HepG2 (cell line): ENCODE data around the gene DRD1. TPM values are rescaled to one million over a fixed set of nuclear protein-coding genes. Genes with fewer than 3 reads are reported as not detected.
"Not testable (repeated sequence)": the region's sequence is repeated elsewhere in the genome, so short reads cannot be mapped to it uniquely, and the experiment has no call there.

Experiments used
- ATAC-seq: fragments of 200-7000 bp; cut with Tn5 transposase; 3 replicates; pipeline ENCODE4 v1.9.1; 2020; ENCODE audit warnings: mild to moderate bottlenecking, moderate library complexity
- BruUV-seq: library from RNA; stranded (reverse); fragments of 400-500 nt; replicated peaks from 2 replicates; lab custom pipeline; 2021; lab: Mats Ljungman, UMichigan
- CTCF ChIA-PET: fragments of 300-600 bp; formaldehyde crosslinking; extraction: SDS; loops from one replicate; lab custom pipeline; 2021; ENCODE audit warnings: low total read pairs, inconsistent platforms, low intra/inter-chr PET ratio; lab: Yijun Ruan, JAX
- POLR2A ChIA-PET: fragments of 350-600 bp; sonication (Branson Sonifier 250); formaldehyde crosslinking; loops from one replicate; lab custom pipeline; 2020; ENCODE audit warnings: antibody characterized with exemption, inconsistent platforms; lab: Yijun Ruan, JAX
- DNase-seq: peaks from one replicate; pipeline ENCODE4 v3.0.0-alpha.2; 2015; ENCODE audit warnings: low spot score
- FAIRE-seq: peaks from 3 replicates; lab custom pipeline; 2011; peaks lifted over from hg19 to GRCh38; lab: Jason Lieb, UNC
- H2AFZ ChIP-seq: one replicate; pipeline ENCODE4 v1.6.1; 2011; ENCODE audit warnings: low read length, inconsistent platforms
- H3K27ac ChIP-seq: fragments of 300-600 bp; 3 replicates; pipeline ENCODE4 v1.8.0; 2011; ENCODE audit warnings: mixed run types, mild to moderate bottlenecking, mixed read lengths, low read length, inconsistent platforms; ENCODE audit not compliant: insufficient read depth; ENCODE audit errors: extremely low read length
- H3K27me3 ChIP-seq, 2 experiments: fragments of 200-600 bp in 1 of 2; 2 replicates in 1 of 2; 3 replicates in 1 of 2; pipeline versions ENCODE4 v1.6.0 to v1.8.0; 2011; ENCODE audit warnings: low read length in 2 of 2, mild to moderate bottlenecking in 2 of 2, moderate library complexity in 2 of 2, inconsistent platforms in 1 of 2; ENCODE audit not compliant: insufficient read depth in 2 of 2, control insufficient read depth in 1 of 2
- H3K36me3 ChIP-seq, 2 experiments: fragments of 200-600 bp in 1 of 2; replicated peaks in 1 of 2; 2 replicates in 1 of 2; 3 replicates in 1 of 2; pipeline versions ENCODE4 v1.5.1 to v1.8.0; 2011; ENCODE audit warnings: low read length in 2 of 2, inconsistent platforms in 1 of 2; ENCODE audit not compliant: insufficient read depth in 2 of 2, control insufficient read depth in 1 of 2
- H3K4me1 ChIP-seq: 2 replicates; pipeline ENCODE4 v1.5.1; 2012; ENCODE audit warnings: low read length, inconsistent platforms; ENCODE audit not compliant: insufficient read depth
- H3K4me2 ChIP-seq: 2 replicates; pipeline ENCODE4 v1.6.0; 2011; ENCODE audit warnings: low read depth, low read length, inconsistent platforms
- H3K4me3 ChIP-seq, 3 experiments: fragments of 200-600 bp in 1 of 3; sonication (generic), shearing (Covaris generic) in 1 of 3; replicated peaks in 1 of 3; 2 replicates each; pipeline ENCODE4 v1.5.1; 2011 to 2016; ENCODE audit warnings: low read length in 3 of 3, inconsistent platforms in 2 of 3, low read depth in 2 of 3, mild to moderate bottlenecking in 2 of 3, control low read depth in 1 of 3, mixed read lengths in 1 of 3; ENCODE audit not compliant: insufficient read depth in 1 of 3
- H3K79me2 ChIP-seq: one replicate; pipeline ENCODE4 v1.6.1; 2011; ENCODE audit warnings: low read length, inconsistent platforms; ENCODE audit not compliant: insufficient read depth
- H3K9ac ChIP-seq: 2 replicates; pipeline ENCODE4 v1.6.0; 2011; ENCODE audit warnings: mild to moderate bottlenecking, low read depth, low read length, inconsistent platforms; ENCODE audit not compliant: insufficient read depth
- H3K9me3 ChIP-seq: 2 replicates; pipeline ENCODE4 v1.5.1; 2012; ENCODE audit warnings: mild to moderate bottlenecking, low read length
- H4K20me1 ChIP-seq: 2 replicates; pipeline ENCODE4 v1.6.0; 2011; ENCODE audit warnings: inconsistent platforms, mild to moderate bottlenecking, low read length, moderate library complexity; ENCODE audit not compliant: insufficient read depth
- CBX2 ChIP-seq, 2 experiments: fragments of 200-600 bp in 1 of 2; sonication (generic); formaldehyde crosslinking in 1 of 2; IDR thresholded peaks; 2 replicates each; pipeline versions ENCODE4 v1.7.0 to v1.8.1; 2018 to 2022; ENCODE audit warnings: low read depth in 2 of 2, low read length in 1 of 2, mild to moderate bottlenecking in 1 of 2, missing genetic modification reagents in 1 of 2
- CCDC6 ChIP-seq: sonication (generic); formaldehyde crosslinking; IDR thresholded peaks from 2 replicates; pipeline ENCODE4 v1.8.1; 2022; ENCODE audit warnings: mild to moderate bottlenecking, missing genetic modification reagents, moderate library complexity
- FOXP1 ChIP-seq, 2 experiments: fragments of 450-650 bp in 1 of 2; IDR thresholded peaks; 2 replicates each; pipeline ENCODE4 v1.6.1; 2017 to 2018; ENCODE audit warnings: antibody characterized with exemption in 1 of 2
- MED13 ChIP-seq: sonication (generic); formaldehyde crosslinking; IDR thresholded peaks from 2 replicates; pipeline ENCODE4 v1.5.0; 2020; ENCODE audit warnings: missing genetic modification reagents
- PPARG ChIP-seq: conservative IDR thresholded peaks from 2 replicates; pipeline ENCODE4 v1.6.1; 2016; ENCODE audit warnings: missing biosample characterization, missing genetic modification reagents
- ZFX ChIP-seq: sonication (generic); formaldehyde crosslinking; IDR thresholded peaks from 2 replicates; pipeline ENCODE4 v1.4.0; 2020; ENCODE audit warnings: mild to moderate bottlenecking, low read depth, missing genetic modification reagents, moderate library complexity
- ZNF205 ChIP-seq: IDR thresholded peaks from 2 replicates; pipeline ENCODE4 v1.6.1; 2018; ENCODE audit warnings: missing biosample characterization, missing genetic modification reagents
- ZNF30 ChIP-seq: sonication (generic); formaldehyde crosslinking; IDR thresholded peaks from 2 replicates; pipeline ENCODE4 v1.5.0; 2020; ENCODE audit warnings: mild to moderate bottlenecking, missing genetic modification reagents
- ZNF720 ChIP-seq: sonication (generic); formaldehyde crosslinking; IDR thresholded peaks from 2 replicates; pipeline ENCODE4 v1.4.0; 2020; ENCODE audit warnings: missing genetic modification reagents
- ZNF776 ChIP-seq: sonication (generic); formaldehyde crosslinking; IDR thresholded peaks from 2 replicates; pipeline ENCODE4 v1.4.0; 2020; ENCODE audit warnings: mild to moderate bottlenecking, missing genetic modification reagents
- ZNF782 ChIP-seq: sonication (generic); formaldehyde crosslinking; IDR thresholded peaks from 2 replicates; pipeline ENCODE4 v1.4.0; 2020; ENCODE audit warnings: missing genetic modification reagents, mild to moderate bottlenecking, borderline replicate concordance
- WGBS: methylation state at CpG from one replicate; pipeline ENCODE4 v1.1.6; 2017; ENCODE audit warnings: low lambda C conversion rate; 5-methylcytosine and 5-hydroxymethylcytosine counted together
- in situ Hi-C: cut with HindIII; loops from 2 replicates; pipeline ENCODE4 v1.10.0; 2017; ENCODE audit warnings: low pct_unique_long_range_greater_than_20kb; ENCODE audit not compliant: extremely low pct_ligation_motif_present
- intact Hi-C: fragments of 100-400 bp; cut with micrococcal nuclease; formaldehyde crosslinking; loops from one replicate; pipeline ENCODE4 v1.10.0; 2022; ENCODE audit not compliant: unreplicated experiment
- polyA plus RNA-seq, 8 experiments: library from polyadenylated mRNA; depleted of rRNA in 3 of 8; stranded (reverse) in 7 of 8; unstranded in 1 of 8; fragments of >200 nt; fragmentation: Illumina TruSeq in 4 of 8; extraction: Trizol in 4 of 8; gene quantifications; 2 replicates each; pipeline versions ENCODE4 v1.2.1 to v1.2.3, GENCODE V29; 2011 to 2016; ENCODE audit warnings: low read depth in 4 of 8, missing spikeins in 1 of 8, mixed read lengths in 1 of 8; ENCODE audit not compliant: insufficient read depth in 1 of 8
- total RNA-seq, 5 experiments: library from RNA; depleted of rRNA; stranded (reverse); fragments of >200 nt; fragmentation: Illumina TruSeq; extraction: Trizol; gene quantifications; 2 replicates each; pipeline ENCODE4 v1.2.3, GENCODE V29; 2016; ENCODE audit warnings: low read depth in 1 of 5

DRD1 gene
- total and polyA plus RNA-seq, 2 of the 13 experiments (the other 11 are each of a cell fraction or from before 2014, with no cell fraction given): not detected

DNA sequence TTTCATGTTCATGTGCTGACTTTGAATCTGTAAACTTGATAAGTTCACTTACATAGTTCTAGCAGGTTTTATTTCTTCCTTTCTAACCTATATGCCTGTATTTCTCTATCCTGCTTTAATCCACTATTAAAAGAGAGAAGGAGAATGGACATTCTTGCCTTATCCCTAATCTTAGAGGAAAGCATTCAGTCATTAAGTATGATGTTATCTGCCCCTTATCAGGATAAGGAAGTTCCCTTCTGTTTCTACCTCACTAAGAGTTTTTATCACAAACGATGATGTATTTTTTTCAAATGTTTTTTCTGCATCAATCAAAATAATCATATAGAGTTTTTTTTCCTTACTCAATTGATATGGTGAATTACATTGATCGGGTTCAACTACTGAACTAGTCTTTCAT lies 33.1 kb downstream of the DRD1 start:
- intact Hi-C loops (no loop called here), in situ Hi-C loops (no loop called here)
- WGBS: 3% methylated on average over 2 of the region's 2 CpGs
- ATAC-seq (no peak), FAIRE-seq (no peak), DNase-seq (no peak)
- H2AFZ ChIP-seq: no peak overlapping the region
- no peak overlapping the region for H3K4me2 ChIP-seq
- no peaks in the 10 kb centered on the region for H3K4me1 ChIP-seq
- H3K9ac ChIP-seq: no peak overlapping the region
- no peaks in the 10 kb centered on the region for H3K27me3 ChIP-seq
- ChIA-PET CTCF (no interaction called here), POLR2A (no interaction called here)
- no peak overlapping the region for H3K4me3 ChIP-seq
- BruUV-seq: no TSS peak
- H3K79me2 ChIP-seq: no peaks in the 10 kb centered on the region
- no peaks in the 10 kb centered on the region for H3K9me3 ChIP-seq
- TF ChIP-seq ZNF782 (CRISPR knock-in tag) (no peak), MED13 (CRISPR knock-in tag) (no peak), ZNF776 (CRISPR knock-in tag) (no peak), CBX2 (IDR thresholded peaks at IDR 0.05; ENCODE audit: low read depth, low read length) (no peak), CBX2 (CRISPR knock-in tag; IDR thresholded peaks at IDR 0.05; ENCODE audit: low read depth) (no peak), FOXP1 (IDR thresholded peaks at IDR 0.05) (no peak), FOXP1 (CRISPR knock-in tag; IDR thresholded peaks at IDR 0.05) (no peak), CCDC6 (CRISPR knock-in tag) (no peak), ZNF205 (CRISPR knock-in tag) (no peak), PPARG (CRISPR knock-in tag) (no peak)
- TF ChIP-seq, all 625 proteins: peak for 0
- Histone ChIP-seq H3K27ac (no peak overlapping the region), H3K36me3 (no peaks in the 10 kb centered on the region), H4K20me1 (no peaks in the 10 kb centered on the region)

DNA sequence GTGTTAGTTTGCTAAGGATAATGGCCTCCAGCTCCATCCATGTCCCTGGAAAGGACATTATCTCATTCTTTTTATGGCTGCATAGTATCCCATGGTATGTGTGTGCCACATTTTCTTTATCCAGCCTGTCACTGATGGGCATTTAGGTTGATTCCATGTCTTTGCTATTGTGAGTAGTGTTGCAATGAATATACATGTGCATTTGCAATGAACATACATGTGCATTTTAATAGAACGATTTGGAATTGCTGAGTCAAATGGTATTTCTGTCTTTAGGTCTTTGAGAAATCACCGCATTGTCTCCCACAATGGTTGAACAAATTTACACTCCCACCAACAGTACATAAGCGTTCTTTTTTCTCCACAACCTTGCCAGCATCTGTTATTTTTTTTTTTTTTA lies 37.7 kb downstream of the DRD1 start:
- Histone ChIP-seq H3K36me3 (no peaks in the 10 kb centered on the region), H3K9ac (no peak overlapping the region), H3K4me1 (no peaks in the 10 kb centered on the region), H3K9me3 (no peaks in the 10 kb centered on the region), H3K79me2 (no peaks in the 10 kb centered on the region), H3K4me3 (no peak overlapping the region), H3K27me3 (no peaks in the 10 kb centered on the region), H2AFZ (no peak overlapping the region), H3K4me2 (no peak overlapping the region), H3K27ac (no peak overlapping the region), H4K20me1 (no peaks in the 10 kb centered on the region)
- no TSS peak for BruUV-seq
- ChIA-PET CTCF (no interaction called here), POLR2A (no interaction called here)
- in situ Hi-C loops (no loop called here), intact Hi-C loops (no loop called here)
- FAIRE-seq (no peak), ATAC-seq (no peak), DNase-seq (no peak)
- TF ChIP-seq ZNF30 (CRISPR knock-in tag) (no peak), ZNF720 (CRISPR knock-in tag) (no peak), ZFX (CRISPR knock-in tag) (no peak)
- 34% methylated on average over 3 of the region's 3 CpGs for WGBS

DNA sequence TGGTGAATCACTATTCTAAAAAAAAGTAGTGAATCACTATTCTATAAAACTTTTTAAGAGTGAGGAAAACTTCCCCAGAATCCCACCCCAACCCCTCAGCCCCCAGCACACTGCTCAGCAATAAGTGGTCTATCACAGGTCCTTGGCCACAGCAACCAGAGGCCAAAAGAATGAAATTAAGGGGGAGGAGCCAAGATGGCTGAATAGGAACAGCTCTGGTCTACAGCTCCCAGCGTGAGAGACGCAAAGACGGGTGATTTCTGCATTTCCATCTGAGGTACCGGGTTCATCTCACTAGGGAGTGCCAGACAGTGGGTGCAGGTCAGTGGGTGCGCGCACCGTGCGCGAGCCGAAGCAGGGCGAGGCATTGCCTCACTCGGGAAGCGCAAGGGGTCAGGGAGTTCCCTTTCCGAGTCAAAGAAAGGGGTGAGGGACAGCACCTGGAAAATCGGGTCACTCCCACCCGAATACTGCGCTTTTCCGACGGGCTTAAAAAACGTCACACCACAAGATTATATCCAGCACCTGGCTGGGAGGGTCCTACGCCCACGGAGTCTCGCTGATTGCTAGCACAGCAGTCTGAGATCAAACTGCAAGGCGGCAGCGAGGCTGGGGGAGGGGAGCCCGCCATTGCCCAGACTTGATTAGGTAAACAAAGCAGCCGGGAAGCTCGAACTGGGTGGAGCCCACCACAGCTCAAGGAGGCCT lies 46.2 kb downstream of the DRD1 start:
- H3K27ac ChIP-seq, H3K79me2 ChIP-seq, ATAC-seq, H3K4me3 ChIP-seq, H3K9ac ChIP-seq, H3K9me3 ChIP-seq, CTCF ChIA-PET, H3K36me3 ChIP-seq, FAIRE-seq, in situ Hi-C loops, intact Hi-C loops, DNase-seq, H3K4me1 ChIP-seq, H4K20me1 ChIP-seq, H3K4me2 ChIP-seq, H3K27me3 ChIP-seq, POLR2A ChIA-PET, BruUV-seq, H2AFZ ChIP-seq: not testable (repeated sequence)
- WGBS: 41% methylated on average over 6 of the region's 28 CpGs
